ENCODE results near the gene SLC25A12.

The SLC25A12 gene

GRCh38 chr2:171793691-171794678, 100.1 kb downstream of the SLC25A12 start:
- TF ChIP-seq CTCF (IDR thresholded peaks at IDR 0.05; ENCODE audit: insufficient read depth, low read depth, low read length, missing control alignments), result no peak
- no peak overlapping the region for H3K4me3 ChIP-seq (ENCODE audit: low read depth, low read length)
- no peak for DNase-seq (ENCODE audit: low read depth)

DNA sequence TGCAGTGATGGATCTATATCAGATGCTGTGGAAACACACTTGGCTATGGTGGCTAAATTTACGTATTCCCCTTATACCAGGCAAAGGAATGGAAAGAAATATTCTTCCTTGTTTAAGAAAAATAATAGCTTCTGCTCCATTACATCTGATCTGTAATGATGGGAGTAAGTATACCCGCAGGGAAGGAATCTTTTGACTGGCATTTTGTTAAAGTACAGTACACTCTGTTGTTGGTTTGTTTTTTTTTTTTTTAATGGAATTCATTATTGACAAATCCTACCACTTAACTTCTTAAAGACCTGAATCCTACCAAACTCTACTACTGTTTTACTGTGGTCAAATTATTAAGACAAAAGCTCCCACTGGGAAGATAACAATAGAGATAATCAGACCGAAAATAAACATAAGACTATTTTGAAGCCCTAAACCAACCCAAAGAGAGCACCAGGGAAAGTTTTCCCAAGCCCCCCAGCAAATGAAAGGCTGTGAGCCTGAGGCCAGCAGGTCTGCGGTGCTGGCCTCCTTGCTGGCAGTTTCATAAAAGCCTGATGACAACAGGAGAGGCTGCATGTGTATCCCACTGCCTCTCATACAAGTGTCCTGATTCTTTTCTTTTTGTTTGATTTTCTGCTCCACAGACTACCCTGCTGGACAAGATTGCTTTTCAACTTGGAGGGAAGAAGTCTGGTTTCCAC, 101.0 kb downstream of the SLC25A12 start:
- no peak for DNase-seq (ENCODE audit: low read depth)
- no peak for TF ChIP-seq CTCF (IDR thresholded peaks at IDR 0.05; ENCODE audit: insufficient read depth, low read depth, low read length, missing control alignments)
- no peak overlapping the region for H3K4me3 ChIP-seq (ENCODE audit: low read depth, low read length)

DNA sequence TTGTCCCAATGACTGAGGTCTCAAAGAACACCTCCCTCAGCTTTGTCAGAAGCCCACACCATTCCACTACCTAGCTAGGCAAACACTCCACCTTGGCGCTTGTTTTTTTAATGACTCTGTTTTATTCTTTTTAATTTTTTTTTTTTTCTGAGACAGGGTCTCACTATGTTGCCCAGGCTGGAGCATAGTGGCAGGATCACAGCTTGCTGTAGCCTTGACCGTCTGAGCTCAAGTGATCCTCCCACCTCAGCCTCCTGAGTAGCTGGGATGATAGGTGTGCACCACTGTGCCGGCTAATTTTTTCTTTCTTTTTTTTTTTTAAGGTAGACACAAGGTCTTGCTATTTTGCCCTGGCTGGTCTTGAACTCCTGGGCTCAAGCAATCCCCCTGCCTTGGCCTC, 101.9 kb downstream of the SLC25A12 start:
- TF ChIP-seq CTCF (IDR thresholded peaks at IDR 0.05; ENCODE audit: insufficient read depth, low read depth, low read length, missing control alignments), result no peak
- H3K4me3 ChIP-seq (ENCODE audit: low read depth, low read length), result no peak overlapping the region
- no peak for DNase-seq (ENCODE audit: low read depth)

DNA sequence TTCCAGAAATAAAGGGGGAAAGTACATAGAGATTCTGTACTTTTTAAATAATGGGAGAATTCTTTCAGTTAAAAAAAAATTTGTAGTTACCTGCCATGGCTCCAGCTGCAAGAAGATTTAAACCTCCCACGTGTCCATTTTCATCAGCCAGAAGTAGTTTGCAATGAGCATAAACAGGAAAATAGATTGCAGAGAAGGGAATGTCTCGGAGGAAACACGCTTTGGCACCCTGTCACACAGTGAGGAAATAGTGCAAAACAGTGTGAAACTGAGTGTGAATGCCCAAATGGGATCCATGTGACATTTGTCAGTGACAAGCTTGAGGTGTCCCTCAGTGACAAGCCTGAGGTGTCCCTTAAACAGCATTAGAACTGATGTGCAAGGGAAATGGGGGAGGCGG, 102.7 kb downstream of the SLC25A12 start:
- DNase-seq (ENCODE audit: low read depth), result no peak
- no peak overlapping the region for H3K4me3 ChIP-seq (ENCODE audit: low read depth, low read length)
- no peak for TF ChIP-seq CTCF (IDR thresholded peaks at IDR 0.05; ENCODE audit: insufficient read depth, low read depth, low read length, missing control alignments)

DNA sequence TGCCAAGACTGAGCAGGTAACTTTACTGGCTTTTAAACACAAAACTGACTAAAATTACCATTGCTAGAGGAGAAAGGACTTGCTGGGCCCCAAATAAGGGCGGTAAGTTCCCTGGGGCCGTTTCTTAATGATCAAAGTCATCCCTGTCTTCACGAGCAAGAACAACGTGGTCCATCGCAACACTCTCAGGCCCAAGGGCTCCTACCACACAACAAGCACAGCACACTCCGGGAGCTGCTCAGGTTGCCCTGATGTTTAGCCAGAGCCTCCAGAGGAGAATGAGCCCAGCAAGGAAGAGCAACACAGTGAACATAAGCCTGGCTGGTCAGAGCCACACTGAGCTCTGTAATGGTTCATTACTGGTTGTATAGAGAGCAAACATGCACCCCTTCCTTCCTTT, 104.1 kb downstream of the SLC25A12 start:
- DNase-seq (ENCODE audit: low read depth), result no peak

More for the DNA sequence above, 104.1 kb downstream of the SLC25A12 start:
- no peak overlapping the region for H3K4me3 ChIP-seq (ENCODE audit: low read depth, low read length)
- TF ChIP-seq CTCF (IDR thresholded peaks at IDR 0.05; ENCODE audit: insufficient read depth, low read depth, low read length, missing control alignments), result no peak
